Fibroblast of the aortic adventitia (primary cell): ENCODE results near the gene OXCT1. TPM values are rescaled to one million over a fixed set of nuclear protein-coding genes. Genes with fewer than 3 reads are reported as not detected.
"Not testable (repeated sequence)": the region's sequence is repeated elsewhere in the genome, so short reads cannot be mapped to it uniquely, and the experiment has no call there.

ENCODE experiments used
- DNase-seq: peaks from one replicate; pipeline ENCODE4 v3.0.0-alpha.2; 2010; ENCODE audit warnings: low read depth
- H3K4me3 ChIP-seq: 2 replicates; pipeline ENCODE4 v1.5.1; 2011; ENCODE audit warnings: low read depth, mild to moderate bottlenecking, control low read depth, low read length, moderate library complexity
- total RNA-seq: library from RNA; depleted of rRNA; stranded (reverse); fragments of >200 nt; gene quantifications from 2 replicates; pipeline ENCODE4 v1.2.3, GENCODE V29; 2012; ENCODE audit warnings: low replicate concordance
- TF ChIP-seq, protein P1 (sequence below): IDR thresholded peaks from 2 replicates; pipeline ENCODE4 v1.5.1; 2011; ENCODE audit warnings: mild to moderate bottlenecking, low read length, control low read depth, inconsistent platforms; ENCODE audit not compliant: insufficient read depth

OXCT1 gene
- total RNA-seq, 1 donor, result 36.4 TPM

DNA sequence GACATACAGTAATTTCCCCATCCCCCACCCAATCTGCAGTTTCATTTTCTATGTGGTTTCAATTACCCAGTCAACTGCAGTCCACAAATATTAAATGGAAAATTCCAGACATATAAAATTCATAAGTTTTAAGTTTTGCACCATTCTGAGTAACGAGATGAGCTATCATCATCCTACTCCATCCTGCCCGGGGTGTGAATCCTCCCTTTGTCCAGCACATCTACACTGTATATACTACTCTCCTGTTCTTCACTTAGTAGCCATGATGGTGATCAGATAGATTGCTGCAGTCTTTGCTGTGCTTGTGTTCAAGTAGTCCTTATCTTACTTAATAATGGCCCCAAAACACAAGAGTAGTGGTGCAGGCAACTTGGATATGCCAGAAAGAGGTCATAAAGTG, 11.3 kb downstream of the OXCT1 start:
- H3K4me3 ChIP-seq, result no peak overlapping the region
- DNase-seq, result no peak
- TF ChIP-seq, protein P1, sequence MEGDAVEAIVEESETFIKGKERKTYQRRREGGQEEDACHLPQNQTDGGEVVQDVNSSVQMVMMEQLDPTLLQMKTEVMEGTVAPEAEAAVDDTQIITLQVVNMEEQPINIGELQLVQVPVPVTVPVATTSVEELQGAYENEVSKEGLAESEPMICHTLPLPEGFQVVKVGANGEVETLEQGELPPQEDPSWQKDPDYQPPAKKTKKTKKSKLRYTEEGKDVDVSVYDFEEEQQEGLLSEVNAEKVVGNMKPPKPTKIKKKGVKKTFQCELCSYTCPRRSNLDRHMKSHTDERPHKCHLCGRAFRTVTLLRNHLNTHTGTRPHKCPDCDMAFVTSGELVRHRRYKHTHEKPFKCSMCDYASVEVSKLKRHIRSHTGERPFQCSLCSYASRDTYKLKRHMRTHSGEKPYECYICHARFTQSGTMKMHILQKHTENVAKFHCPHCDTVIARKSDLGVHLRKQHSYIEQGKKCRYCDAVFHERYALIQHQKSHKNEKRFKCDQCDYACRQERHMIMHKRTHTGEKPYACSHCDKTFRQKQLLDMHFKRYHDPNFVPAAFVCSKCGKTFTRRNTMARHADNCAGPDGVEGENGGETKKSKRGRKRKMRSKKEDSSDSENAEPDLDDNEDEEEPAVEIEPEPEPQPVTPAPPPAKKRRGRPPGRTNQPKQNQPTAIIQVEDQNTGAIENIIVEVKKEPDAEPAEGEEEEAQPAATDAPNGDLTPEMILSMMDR, result no peak

DNA sequence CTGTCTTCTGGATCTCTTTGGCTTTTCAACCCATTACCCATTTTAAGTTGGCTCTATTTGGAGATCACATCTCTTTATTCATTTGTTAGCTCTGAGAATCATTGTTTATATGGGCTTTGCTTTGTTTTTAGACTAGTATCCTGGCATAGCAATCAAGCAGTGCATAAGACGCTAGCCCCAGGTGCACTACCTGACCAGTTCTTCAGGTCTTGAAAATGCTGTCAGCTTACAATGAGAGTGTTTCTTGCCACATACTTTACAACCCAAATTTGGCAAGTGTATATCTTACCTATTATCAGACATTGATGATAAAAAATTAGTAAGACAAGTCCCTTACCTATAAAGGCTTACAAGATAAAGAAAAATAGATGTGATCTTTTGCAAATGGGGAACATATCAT, 12.2 kb downstream of the OXCT1 start:
- no peak overlapping the region for H3K4me3 ChIP-seq
- TF ChIP-seq, protein P1, result no peak
- no peak for DNase-seq

DNA sequence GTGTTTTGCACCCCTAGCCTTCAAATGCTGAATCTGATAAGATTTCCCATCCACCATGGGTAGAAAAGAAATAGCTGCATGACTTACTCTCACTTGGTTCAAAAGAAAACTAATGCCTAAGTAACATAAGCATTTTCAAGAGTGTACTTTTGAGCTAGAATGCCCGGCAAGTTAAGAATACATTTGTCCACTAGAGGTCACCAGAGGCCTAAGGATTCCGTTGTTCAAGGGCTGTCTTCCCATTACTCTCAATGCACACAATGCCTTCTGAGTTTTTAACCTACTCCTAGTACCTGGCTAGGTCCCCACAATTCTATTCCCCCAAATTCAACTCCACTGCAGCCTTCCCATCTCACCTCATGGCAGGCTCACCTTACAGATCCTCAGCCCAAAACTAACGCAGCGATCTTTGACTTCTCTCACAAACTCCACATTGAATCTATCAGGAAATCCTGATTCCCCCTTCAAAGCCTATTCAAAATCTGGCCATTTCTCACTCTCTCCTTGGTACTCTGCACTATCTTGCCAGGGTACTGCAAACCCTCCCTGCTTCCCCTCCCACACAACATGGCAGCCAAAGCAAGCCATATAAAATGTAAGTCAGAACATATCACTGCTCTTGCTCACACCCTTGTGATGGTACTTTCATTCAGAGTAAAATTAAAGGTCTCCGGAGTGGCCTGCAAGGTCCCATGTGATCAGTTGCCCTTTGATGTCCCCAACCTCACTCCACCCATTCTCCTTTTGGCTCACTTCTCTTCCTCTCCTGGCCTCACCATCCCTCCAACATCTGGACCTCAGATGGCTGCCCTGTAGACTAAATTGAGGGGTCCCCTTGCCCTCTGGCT, 13.4 kb downstream of the OXCT1 start:
- TF ChIP-seq, protein P1, result peak; percentile 71
- no peak overlapping the region for H3K4me3 ChIP-seq
- peak; percentile 86 for DNase-seq

DNA sequence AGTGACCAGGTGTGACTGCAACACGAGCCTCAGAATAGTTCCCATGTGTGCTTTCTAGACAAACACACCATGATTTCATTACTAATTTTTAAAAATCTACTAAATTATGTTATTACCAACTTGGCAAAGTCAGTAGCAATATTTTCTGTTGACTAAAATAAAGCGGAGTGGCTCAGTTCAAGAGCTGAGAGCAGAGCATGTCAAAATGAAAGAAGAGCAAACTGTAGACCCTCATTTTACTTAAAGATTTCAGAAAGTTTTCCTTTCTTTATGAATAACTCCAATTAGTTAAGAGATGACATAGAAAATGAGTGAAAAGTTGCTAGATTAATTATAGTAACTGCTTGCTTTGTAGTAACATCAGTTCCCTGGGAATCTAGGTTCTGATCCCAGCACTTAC, 17.9 kb downstream of the OXCT1 start:
- no peak overlapping the region for H3K4me3 ChIP-seq
- TF ChIP-seq, protein P1, result no peak
- DNase-seq, result no peak

DNA sequence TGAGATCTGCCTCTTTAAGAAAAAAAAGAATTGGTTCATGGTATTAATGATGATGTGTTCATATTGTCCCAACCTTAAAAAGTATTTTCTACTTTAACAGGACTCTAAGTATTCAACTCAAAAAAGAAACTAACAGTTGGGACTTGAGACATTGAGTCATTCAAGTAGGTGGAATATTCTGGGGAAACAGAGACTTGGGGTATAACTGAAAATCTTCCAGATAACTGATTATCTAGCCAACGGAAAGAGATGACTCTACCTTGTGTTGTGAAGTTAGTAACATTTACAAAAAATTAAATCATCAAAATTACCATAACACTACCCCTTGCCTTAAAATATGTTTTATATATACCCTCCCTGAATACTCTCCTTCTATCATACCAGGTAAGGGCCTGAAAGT, 19.1 kb downstream of the OXCT1 start:
- no peak for DNase-seq
- TF ChIP-seq, protein P1, result no peak
- H3K4me3 ChIP-seq, result no peak overlapping the region

DNA sequence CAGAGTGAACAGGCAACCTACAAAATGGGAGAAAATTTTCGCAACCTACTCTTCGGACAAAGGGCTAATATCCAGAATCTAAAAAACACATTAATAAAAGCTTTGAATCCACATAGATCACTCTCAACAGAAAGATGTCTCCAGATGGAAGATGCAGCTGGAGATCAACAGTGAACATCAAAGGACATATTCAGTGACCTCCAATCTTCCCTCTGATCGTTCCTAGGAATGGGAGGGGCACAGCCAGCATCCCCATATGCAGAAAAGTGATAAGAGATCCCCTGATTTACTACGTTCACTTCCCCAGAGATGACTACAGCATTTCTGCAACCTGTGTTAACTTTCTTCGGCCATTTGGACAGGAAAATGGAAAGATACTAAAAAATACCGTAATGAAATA, 21.2 kb downstream of the OXCT1 start:
- no peak overlapping the region for H3K4me3 ChIP-seq
- no peak for DNase-seq
- TF ChIP-seq, protein P1, result no peak

DNA sequence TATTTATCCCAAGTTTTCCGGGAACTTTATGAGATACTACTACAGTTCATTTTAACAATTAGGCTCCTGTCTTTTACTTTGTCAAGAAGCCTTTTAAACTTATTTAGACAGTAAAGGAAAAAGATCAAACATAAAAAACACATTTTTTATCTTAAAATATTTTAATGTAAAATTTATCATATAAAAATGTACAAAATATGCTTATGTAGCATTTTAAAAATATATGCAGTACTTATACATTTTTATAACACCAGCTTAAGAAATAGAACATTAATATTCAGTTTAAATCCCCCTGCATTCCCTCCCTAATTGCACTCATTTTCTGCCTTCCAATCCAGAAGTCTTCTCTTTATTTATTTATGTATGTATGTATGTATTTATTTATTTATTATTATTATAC, 24.5 kb downstream of the OXCT1 start:
- not testable (repeated sequence) for H3K4me3 ChIP-seq, DNase-seq
